HG03097 (cell line): ENCODE data around the gene RET.

Experiments
- ATAC-seq: cut with Tn5 transposase; IDR thresholded peaks from one replicate; pipeline ENCODE4 v1.9.1; 2021; ENCODE audit not compliant: unreplicated experiment, low FRiP score

Gene RET

DNA sequence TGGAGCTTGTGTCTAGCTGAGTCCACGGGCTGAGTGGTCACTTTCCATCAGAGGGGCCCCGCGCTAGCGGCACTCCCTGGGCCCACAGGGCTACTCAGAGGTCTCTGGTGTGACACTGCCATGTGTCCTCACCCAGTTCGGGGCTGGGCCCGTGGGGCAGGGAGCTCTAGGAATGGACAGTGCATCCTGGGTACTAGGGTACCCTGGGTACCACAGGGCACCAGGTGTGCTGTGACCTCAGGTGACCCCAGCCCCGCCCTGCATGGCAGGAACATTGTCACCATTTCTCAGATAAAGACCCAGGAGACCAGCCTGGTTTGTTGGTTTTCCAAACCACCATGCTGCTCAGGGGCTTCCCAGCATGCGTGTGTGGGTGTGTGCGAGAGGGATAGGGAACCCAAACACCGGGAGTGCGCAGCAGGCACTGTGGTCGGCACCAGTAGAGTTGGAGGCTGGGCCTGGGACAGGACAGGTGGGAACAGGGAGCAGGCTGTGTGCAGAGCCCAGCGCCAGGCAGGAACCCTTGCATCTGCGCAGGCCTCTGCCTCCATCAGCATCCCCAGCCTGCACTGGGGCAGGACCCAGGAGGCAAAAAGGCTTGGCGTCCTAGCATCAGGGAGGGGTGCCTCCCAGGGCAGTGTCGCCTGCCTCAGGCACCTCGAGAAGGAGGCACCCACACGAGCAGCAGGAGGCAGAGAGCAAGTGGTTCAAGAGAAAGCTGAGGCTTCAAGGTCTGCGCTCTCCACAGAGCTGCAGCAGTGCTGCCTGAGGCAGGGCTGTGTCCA is 42.0 kb downstream of the RET start:
- ATAC-seq = no peak

DNA sequence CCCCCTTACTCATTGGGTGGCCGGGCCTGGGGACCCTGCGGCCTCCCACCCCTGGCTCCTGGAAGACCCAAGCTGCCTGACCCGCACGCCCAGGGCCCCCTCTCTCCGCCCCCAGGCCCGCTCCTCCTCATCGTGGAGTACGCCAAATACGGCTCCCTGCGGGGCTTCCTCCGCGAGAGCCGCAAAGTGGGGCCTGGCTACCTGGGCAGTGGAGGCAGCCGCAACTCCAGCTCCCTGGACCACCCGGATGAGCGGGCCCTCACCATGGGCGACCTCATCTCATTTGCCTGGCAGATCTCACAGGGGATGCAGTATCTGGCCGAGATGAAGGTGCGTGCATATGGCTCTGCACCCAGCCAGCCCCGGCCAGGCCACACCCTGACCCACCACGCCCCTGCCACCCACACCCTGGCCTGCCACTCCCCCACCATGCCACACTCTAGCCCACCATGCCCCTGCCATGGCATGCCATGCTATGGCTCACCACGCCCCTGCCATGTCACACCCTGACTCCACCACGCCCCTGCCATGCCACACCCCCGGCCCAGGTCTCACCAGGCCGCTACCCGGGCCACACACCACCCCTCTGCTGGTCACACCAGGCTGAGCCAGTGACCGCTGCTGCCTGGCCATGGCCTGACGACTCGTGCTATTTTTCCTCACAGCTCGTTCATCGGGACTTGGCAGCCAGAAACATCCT is 42.7 kb downstream of the RET start:
- no peak for ATAC-seq

DNA sequence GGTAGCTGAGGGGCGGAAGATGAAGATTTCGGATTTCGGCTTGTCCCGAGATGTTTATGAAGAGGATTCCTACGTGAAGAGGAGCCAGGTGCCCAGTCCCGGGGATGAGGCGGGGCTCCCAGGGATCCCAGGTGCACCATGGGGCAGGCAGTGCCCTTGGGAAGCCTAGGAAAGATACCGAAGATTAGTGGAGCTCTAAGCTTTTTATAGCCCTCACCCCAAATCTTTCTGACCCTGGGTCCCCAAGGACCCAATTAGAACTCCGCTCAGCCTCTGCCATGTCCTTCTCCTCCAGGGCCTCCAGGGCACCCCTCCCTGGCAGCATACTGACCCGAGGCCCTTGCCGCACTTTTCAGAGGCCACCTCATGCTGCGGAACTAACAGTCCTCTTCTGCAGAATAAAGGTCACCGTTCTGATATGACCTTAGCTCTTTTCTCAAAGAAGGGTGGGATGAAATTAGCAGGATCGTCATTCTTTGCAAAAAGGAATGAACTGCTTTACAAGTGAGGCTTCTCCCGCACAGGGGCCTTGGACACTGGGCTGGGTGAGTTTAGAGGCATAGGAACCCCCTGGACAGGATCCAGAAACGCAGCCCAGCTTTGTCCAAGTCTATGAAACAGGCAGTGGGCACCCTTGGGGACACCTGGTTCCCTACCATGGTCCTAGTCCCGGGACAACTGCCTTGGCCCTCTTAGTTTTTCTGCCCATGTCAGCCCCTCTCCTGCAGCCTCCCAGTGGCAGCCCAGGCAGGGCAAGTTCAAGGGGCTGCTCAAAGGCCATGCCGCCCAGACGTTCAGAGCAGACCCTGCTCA is 43.5 kb downstream of the RET start:
- ATAC-seq = no peak

GRCh38 chr10:43120929-43121314 is 44.1 kb downstream of the RET start:
- ATAC-seq = peak; percentile 79

DNA sequence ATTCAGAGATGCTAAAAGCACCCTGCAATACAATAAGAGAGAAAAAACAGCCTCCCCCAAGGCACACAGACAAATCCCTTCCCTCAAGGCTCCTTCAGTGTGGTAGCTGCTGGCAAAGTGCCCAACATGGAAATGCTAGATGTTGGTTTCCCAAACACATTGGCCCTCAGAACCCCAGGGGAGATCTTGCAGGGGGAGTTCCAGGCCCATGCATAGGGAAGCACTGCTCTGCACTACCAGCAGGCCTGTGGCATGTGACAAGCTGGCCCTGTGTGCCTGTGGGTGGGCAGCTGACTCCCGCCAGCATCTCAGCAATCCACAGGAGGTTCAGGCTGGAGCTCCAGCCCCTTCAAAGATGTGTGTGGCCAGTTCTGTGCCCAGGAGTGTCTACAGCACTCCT is 44.6 kb downstream of the RET start:
- no peak for ATAC-seq

DNA sequence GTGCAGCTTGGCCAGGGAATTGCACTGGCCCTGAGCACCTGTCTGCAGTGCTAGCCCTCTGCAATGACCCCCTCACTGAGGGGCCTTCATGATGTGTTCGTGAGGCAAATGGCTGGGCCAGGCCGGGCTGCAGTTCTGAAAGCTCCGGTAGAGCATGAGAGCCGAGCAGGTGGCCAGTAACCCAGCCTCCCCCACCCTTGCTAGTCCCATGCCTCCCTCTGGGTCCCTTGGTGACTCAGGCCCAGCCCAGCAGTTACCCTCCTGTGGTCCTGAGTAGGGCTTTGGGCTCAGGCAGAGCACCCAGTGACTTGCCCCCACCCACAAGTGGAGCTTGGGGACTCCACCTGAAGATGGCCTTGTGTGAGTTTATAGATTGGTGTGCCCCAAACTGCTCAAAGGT is 45.2 kb downstream of the RET start:
- ATAC-seq = no peak

DNA sequence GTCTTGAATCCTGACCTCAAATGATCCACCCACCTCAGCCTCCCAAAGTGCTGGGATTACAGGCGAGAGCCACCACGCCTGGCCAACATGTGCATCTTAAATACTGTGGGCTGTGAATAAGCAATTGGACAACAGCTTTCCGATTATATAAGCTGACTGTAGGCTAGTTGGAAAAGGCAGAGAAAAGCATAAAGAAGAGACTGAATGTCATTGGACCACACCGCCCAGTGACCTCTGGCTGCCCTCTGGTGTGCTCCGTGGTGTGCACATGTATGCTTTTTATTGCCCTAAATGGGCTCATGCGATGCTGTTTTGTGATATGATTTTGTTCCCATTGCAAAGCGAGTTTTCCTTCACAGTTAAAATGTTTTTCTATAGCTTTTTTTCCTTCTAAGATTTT is 46.0 kb downstream of the RET start:
- ATAC-seq = no peak

- no peak for ATAC-seq
These were observed 46.7 kb downstream of the RET start for GRCh38 chr10:43123361-43124093.

DNA sequence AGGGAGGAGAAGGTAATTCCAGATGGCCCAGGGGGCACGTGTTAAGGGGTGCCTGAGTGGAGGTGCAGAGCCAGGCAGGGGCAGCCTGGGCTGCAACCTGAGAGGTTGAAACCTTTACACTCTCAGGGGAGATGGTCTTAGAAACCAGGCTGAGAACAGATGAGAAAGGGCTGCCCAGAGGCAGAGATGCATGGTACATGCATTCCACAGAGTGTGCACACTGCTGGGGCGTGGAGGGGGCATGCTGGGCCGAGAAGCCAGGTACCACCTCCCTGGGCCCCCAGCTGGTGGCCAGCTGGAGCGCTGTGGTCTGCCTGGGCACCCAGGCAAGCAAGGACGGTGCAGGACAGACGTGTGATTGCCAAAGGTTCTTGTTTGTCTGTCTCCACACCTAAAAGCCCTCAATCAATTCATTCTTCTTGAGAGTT is 47.2 kb downstream of the RET start:
- ATAC-seq = no peak

DNA sequence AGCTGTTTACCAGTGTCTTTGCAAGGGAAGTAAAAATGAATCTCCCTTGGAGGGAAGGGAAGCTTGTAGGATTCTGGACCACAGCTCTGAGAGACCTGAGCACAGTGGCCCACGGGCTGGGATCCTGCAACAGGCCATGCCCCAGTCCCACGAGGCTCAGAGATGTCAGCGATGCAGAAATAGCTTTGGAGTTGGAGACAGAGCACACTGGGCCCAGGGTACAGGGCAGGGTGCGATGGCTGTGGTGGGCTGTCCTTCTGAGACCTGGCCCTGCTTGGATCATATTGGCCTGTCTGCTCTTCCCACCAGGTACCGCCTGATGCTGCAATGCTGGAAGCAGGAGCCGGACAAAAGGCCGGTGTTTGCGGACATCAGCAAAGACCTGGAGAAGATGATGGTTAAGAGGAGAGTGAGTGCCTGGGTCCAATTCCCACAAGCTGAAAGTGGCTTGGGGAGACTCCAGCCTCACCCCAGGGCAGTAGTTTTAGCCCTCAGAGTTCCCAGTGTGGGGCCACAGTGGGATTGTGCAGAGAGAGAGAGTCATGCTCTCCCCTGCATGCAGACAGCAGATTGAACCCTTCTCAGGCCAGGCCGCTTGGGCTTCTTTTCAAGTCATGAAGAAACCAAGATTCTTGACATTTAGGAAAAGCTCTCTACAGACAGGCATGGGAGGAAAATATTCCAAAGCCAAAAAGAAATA is 47.9 kb downstream of the RET start:
- ATAC-seq = no peak

GRCh38 chr10:43125274-43125845 is 48.5 kb downstream of the RET start:
- no peak for ATAC-seq

DNA sequence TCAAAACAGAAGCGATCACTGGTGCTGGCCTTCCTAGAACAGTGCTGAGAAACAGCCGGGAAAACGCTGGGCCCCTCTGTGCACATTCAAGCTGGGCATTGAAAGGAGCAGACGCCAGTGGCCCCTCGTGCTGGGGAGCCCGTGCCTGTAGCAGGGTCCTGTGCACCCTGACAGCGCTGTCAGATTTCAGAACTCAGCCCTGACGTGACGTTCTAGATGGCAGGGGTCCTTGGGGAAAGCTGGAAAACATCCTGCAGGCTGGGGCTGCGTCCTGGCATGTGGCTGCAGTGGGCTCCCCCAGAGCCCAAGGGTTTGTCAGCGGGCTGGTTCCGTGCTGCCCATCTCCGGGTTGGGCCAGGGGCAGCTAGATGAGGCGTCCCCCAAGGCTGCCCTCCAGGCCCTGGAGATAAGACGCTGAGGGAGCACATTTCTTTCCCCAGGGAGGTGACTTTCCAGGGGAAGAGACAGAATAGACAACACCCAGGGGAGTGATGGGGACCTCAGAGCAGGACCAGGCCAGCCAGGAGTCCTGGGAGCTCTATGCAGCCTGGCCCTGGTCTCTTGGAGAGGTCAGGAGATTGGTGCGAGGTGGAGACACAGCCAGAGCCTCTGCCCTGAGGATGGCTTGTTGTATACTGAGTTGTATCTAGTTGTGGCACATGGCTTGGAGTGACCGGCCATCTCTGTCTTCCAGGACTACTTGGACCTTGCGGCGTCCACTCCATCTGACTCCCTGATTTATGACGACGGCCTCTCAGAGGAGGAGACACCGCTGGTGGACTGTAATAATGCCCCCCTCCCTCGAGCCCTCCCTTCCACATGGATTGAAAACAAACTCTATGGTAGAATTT is 49.2 kb downstream of the RET start:
- no peak for ATAC-seq

DNA sequence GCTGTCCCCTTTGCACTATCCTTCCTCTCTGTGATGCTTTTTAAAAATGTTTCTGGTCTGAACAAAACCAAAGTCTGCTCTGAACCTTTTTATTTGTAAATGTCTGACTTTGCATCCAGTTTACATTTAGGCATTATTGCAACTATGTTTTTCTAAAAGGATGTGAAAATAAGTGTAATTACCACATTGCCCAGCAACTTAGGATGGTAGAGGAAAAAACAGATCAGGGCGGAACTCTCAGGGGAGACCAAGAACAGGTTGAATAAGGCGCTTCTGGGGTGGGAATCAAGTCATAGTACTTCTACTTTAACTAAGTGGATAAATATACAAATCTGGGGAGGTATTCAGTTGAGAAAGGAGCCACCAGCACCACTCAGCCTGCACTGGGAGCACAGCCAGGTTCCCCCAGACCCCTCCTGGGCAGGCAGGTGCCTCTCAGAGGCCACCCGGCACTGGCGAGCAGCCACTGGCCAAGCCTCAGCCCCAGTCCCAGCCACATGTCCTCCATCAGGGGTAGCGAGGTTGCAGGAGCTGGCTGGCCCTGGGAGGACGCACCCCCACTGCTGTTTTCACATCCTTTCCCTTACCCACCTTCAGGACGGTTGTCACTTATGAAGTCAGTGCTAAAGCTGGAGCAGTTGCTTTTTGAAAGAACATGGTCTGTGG is 50.0 kb downstream of the RET start:
- no peak for ATAC-seq

DNA sequence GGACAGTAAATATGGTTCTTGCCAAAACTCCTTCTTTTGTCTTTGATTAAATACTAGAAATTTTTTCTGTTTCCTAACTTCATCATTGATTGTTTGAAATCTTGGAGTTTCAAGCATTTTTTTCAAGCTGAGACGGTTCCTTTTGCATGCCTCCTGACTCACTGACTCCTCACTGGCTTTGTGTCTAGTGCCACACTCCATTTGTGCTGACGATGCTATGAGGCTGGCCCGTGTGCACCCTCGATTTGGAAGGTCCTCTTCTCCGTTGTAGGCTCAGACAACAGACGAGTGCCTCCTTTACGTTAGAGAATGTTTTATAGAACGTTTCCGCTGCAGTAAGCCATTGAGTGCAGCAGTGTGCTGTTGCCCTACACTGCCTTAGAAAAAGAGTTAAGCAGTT is 50.6 kb downstream of the RET start:
- ATAC-seq = no peak

DNA sequence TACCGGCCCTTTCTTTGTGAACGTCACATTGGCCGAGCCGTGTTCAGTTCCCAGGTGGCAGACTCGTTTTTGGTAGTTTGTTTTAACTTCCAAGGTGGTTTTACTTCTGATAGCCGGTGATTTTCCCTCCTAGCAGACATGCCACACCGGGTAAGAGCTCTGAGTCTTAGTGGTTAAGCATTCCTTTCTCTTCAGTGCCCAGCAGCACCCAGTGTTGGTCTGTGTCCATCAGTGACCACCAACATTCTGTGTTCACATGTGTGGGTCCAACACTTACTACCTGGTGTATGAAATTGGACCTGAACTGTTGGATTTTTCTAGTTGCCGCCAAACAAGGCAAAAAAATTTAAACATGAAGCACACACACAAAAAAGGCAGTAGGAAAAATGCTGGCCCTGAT is 51.5 kb downstream of the RET start:
- no peak for ATAC-seq

GRCh38 chr10:43128958-43129706 is 52.3 kb downstream of the RET start:
- peak; percentile 69 for ATAC-seq

GRCh38 chr10:43130770-43131171 is 53.9 kb downstream of the RET start:
- no peak for ATAC-seq

- no peak for ATAC-seq
These were observed 54.4 kb downstream of the RET start for GRCh38 chr10:43131256-43131655.
